ENCODE data around the gene CDC42BPB.

GRCh38 chr14:103008768-103009357 lies 48.5 kb downstream of the CDC42BPB start:
- TF ChIP-seq, protein P1, sequence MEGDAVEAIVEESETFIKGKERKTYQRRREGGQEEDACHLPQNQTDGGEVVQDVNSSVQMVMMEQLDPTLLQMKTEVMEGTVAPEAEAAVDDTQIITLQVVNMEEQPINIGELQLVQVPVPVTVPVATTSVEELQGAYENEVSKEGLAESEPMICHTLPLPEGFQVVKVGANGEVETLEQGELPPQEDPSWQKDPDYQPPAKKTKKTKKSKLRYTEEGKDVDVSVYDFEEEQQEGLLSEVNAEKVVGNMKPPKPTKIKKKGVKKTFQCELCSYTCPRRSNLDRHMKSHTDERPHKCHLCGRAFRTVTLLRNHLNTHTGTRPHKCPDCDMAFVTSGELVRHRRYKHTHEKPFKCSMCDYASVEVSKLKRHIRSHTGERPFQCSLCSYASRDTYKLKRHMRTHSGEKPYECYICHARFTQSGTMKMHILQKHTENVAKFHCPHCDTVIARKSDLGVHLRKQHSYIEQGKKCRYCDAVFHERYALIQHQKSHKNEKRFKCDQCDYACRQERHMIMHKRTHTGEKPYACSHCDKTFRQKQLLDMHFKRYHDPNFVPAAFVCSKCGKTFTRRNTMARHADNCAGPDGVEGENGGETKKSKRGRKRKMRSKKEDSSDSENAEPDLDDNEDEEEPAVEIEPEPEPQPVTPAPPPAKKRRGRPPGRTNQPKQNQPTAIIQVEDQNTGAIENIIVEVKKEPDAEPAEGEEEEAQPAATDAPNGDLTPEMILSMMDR (IDR thresholded peaks at IDR 0.05 in 4 of 5, conservative IDR thresholded peaks at IDR 0.05 in 1 of 5), result no peak
- TF ChIP-seq POLR2A (IDR thresholded peaks at IDR 0.05), result no peak

Measured in gastrocnemius medialis (tissue), 4 donors.